Neural progenitor cell (in vitro differentiated cells): Measurements from ENCODE around the gene CCDC102A. TPM values are rescaled to one million over a fixed set of nuclear protein-coding genes. Genes with fewer than 3 reads are reported as not detected.
A peak's percentile ranks its signal among the peaks of the same experiment; 100 is the strongest.

Experiments used
- DNase-seq: peaks from one replicate; pipeline ENCODE4 v3.0.0-alpha.2; 2016; ENCODE audit warnings: low spot score
- H2AFZ ChIP-seq: fragments of 200-600 bp; sonication (generic); replicated peaks from 2 replicates; pipeline ENCODE4 v1.6.1; 2016; ENCODE audit warnings: antibody characterized with exemption
- H3F3A ChIP-seq: fragments of 200-600 bp; sonication (generic); 2 replicates; pipeline ENCODE4 v1.6.1; 2016; ENCODE audit warnings: antibody characterized with exemption, low read depth
- H3K27ac ChIP-seq: fragments of 200-600 bp; sonication (generic); 2 replicates; pipeline ENCODE4 v1.5.1; 2016; ENCODE audit warnings: mild to moderate bottlenecking
- H3K27me3 ChIP-seq: fragments of 200-600 bp; sonication (generic); 2 replicates; pipeline ENCODE4 v1.6.1; 2016; ENCODE audit warnings: mild to moderate bottlenecking, moderate library complexity
- H3K36me3 ChIP-seq: fragments of 200-600 bp; sonication (generic); 2 replicates; pipeline ENCODE4 v1.5.1; 2016
- H3K4me1 ChIP-seq: fragments of 200-600 bp; sonication (generic); 2 replicates; pipeline ENCODE4 v1.6.1; 2016; ENCODE audit warnings: mixed run types
- H3K4me2 ChIP-seq: fragments of 200-600 bp; sonication (generic); 2 replicates; pipeline ENCODE4 v1.6.1; 2016
- H3K4me3 ChIP-seq: fragments of 200-600 bp; sonication (generic); 2 replicates; pipeline ENCODE4 v1.5.1; 2016
- H3K79me2 ChIP-seq: fragments of 200-600 bp; sonication (generic); 2 replicates; pipeline ENCODE4 v1.6.1; 2016; ENCODE audit warnings: low read depth
- H3K9ac ChIP-seq: fragments of 200-600 bp; sonication (generic); 2 replicates; pipeline ENCODE4 v1.6.1; 2016
- H3K9me3 ChIP-seq: fragments of 200-600 bp; sonication (generic); 2 replicates; pipeline ENCODE4 v1.5.1; 2016; ENCODE audit warnings: low read depth
- H4K20me1 ChIP-seq: fragments of 200-600 bp; sonication (generic); 2 replicates; pipeline ENCODE4 v1.6.1; 2016; ENCODE audit warnings: low read depth
- H3K27ac Mint-ChIP-seq: 3 replicates; pipeline ENCODE4 v1.8.0; 2021; ENCODE audit warnings: mixed read lengths
- H3K27me3 Mint-ChIP-seq: 2 replicates; pipeline ENCODE4 v1.8.0; 2022; ENCODE audit warnings: low read depth, mild to moderate bottlenecking, inconsistent platforms, moderate library complexity, mixed read lengths; ENCODE audit not compliant: insufficient read depth
- H3K36me3 Mint-ChIP-seq: 3 replicates; pipeline ENCODE4 v1.8.0; 2021; ENCODE audit warnings: mixed read lengths
- H3K4me1 Mint-ChIP-seq: 3 replicates; pipeline ENCODE4 v1.8.0; 2021; ENCODE audit warnings: mixed read lengths
- H3K4me3 Mint-ChIP-seq: 3 replicates; pipeline ENCODE4 v1.8.0; 2021; ENCODE audit warnings: mild to moderate bottlenecking, moderate library complexity, mixed read lengths
- H3K9me3 Mint-ChIP-seq: 3 replicates; pipeline ENCODE4 v1.8.0; 2020; ENCODE audit warnings: mixed read lengths
- CTCF ChIP-seq: fragments of 200-600 bp; sonication (generic); IDR thresholded peaks from 2 replicates; pipeline ENCODE4 v1.5.1; 2017; ENCODE audit warnings: antibody characterized with exemption, mild to moderate bottlenecking
- EZH2 ChIP-seq: fragments of 200-600 bp; sonication (generic); IDR thresholded peaks from 2 replicates; pipeline ENCODE4 v1.6.1; 2017; ENCODE audit warnings: antibody characterized with exemption, mild to moderate bottlenecking, moderate library complexity
- EZH2phosphoT487 ChIP-seq: fragments of 200-600 bp; sonication (generic); IDR thresholded peaks from 2 replicates; pipeline ENCODE4 v1.6.1; 2017; ENCODE audit warnings: antibody characterized with exemption
- total RNA-seq: library from RNA; depleted of rRNA; stranded (reverse); fragments of >200 nt; gene quantifications from 2 replicates; pipeline ENCODE4 v1.2.3, GENCODE V29; 2015; ENCODE audit warnings: low replicate concordance

Gene CCDC102A
- total RNA-seq, 1 donor from 2014 or later: 3.9 TPM

GRCh38 chr16:57578521-57579360, 42.4 kb upstream of the CCDC102A start:
- H3K27me3 Mint-ChIP-seq: peaks cover 11% of the 10 kb centered on the region
- Histone ChIP-seq H3F3A (no peaks in the 10 kb centered on the region), H3K27me3 (peaks cover 9% of the 10 kb centered on the region), H3K36me3 (no peaks in the 10 kb centered on the region), H4K20me1 (no peaks in the 10 kb centered on the region), H3K9me3 (no peaks in the 10 kb centered on the region), H3K9ac (no peak overlapping the region), H3K4me2 (no peak overlapping the region), H2AFZ (no peak overlapping the region), H3K79me2 (no peaks in the 10 kb centered on the region), H3K4me3 (no peak overlapping the region), H3K27ac (no peak overlapping the region), H3K4me1 (no peaks in the 10 kb centered on the region)
- no peak overlapping the region for H3K4me3 Mint-ChIP-seq
- no peak for DNase-seq
- no peak overlapping the region for H3K27ac Mint-ChIP-seq
- TF ChIP-seq EZH2 (no peak), CTCF (no peak), EZH2phosphoT487 (no peak)
- H3K9me3 Mint-ChIP-seq: no peaks in the 10 kb centered on the region
- no peaks in the 10 kb centered on the region for H3K4me1 Mint-ChIP-seq
- H3K36me3 Mint-ChIP-seq: no peaks in the 10 kb centered on the region

- TF ChIP-seq CTCF (no peak), EZH2phosphoT487 (no peak), EZH2 (no peak)
- no peaks in the 10 kb centered on the region for H3K27me3 ChIP-seq
- H3K9ac ChIP-seq: no peak overlapping the region
- H3K27me3 Mint-ChIP-seq: peaks cover 11% of the 10 kb centered on the region
- no peaks in the 10 kb centered on the region for H3K79me2 ChIP-seq
- no peak overlapping the region for H3K4me3 Mint-ChIP-seq
- no peaks in the 10 kb centered on the region for H3K36me3 ChIP-seq
- no peak overlapping the region for H3K27ac Mint-ChIP-seq
- H3K36me3 Mint-ChIP-seq: no peaks in the 10 kb centered on the region
- no peak overlapping the region for H2AFZ ChIP-seq
- H3K4me1 ChIP-seq: no peaks in the 10 kb centered on the region
- no peaks in the 10 kb centered on the region for H3F3A ChIP-seq
- no peak overlapping the region for H3K4me3 ChIP-seq
- H4K20me1 ChIP-seq: no peaks in the 10 kb centered on the region
- H3K9me3 ChIP-seq: no peaks in the 10 kb centered on the region
- no peaks in the 10 kb centered on the region for H3K4me1 Mint-ChIP-seq
- DNase-seq: peak; percentile 16
- no peaks in the 10 kb centered on the region for H3K9me3 Mint-ChIP-seq
- no peak overlapping the region for H3K4me2 ChIP-seq
- no peak overlapping the region for H3K27ac ChIP-seq
Observed at GRCh38 chr16:57577691-57578224, 41.4 kb upstream of the CCDC102A start.

GRCh38 chr16:57577214-57577613, 40.8 kb upstream of the CCDC102A start:
- Mint-ChIP-seq H3K27me3 (peaks cover 11% of the 10 kb centered on the region), H3K9me3 (no peaks in the 10 kb centered on the region), H3K36me3 (no peaks in the 10 kb centered on the region), H3K4me3 (no peak overlapping the region), H3K27ac (no peak overlapping the region), H3K4me1 (no peaks in the 10 kb centered on the region)
- Histone ChIP-seq H3K4me1 (no peaks in the 10 kb centered on the region), H3K4me2 (no peak overlapping the region), H3K27me3 (no peaks in the 10 kb centered on the region), H3K79me2 (no peaks in the 10 kb centered on the region), H3K9me3 (no peaks in the 10 kb centered on the region), H3F3A (no peaks in the 10 kb centered on the region), H3K9ac (no peak overlapping the region), H2AFZ (no peak overlapping the region), H3K27ac (no peak overlapping the region), H3K36me3 (no peaks in the 10 kb centered on the region), H3K4me3 (no peak overlapping the region), H4K20me1 (no peaks in the 10 kb centered on the region)
- DNase-seq: no peak
- no peak for TF ChIP-seq EZH2

DNA sequence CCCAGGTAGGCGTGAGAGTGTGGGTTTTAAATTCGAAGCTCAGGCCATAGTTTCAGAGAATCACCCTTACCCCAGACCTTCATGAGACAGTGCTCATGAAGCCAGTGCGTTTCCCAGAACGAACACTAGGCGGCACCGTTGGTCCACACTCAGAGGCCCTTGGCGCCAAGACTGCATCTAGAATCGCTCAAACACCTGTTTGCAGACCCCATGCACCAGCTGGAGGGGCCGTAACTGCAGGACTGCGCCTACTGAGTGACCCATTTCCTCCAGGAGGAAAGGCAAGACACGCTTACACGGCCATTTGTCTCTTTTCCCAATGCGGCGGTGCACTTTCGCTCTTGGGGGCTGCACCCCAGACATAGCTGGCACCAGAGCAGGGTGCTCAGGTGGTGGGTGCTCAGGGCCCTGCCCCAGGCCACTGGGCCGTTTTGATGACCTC, 40.1 kb upstream of the CCDC102A start:
- peak overlapping the region; percentile 10 for H3K27ac Mint-ChIP-seq
- Histone ChIP-seq H4K20me1 (no peaks in the 10 kb centered on the region), H3K4me1 (no peaks in the 10 kb centered on the region), H3K4me2 (no peak overlapping the region), H3K36me3 (no peaks in the 10 kb centered on the region), H3K4me3 (no peak overlapping the region), H3F3A (no peaks in the 10 kb centered on the region), H3K9ac (no peak overlapping the region), H3K27me3 (no peaks in the 10 kb centered on the region), H2AFZ (no peak overlapping the region), H3K9me3 (no peaks in the 10 kb centered on the region), H3K79me2 (no peaks in the 10 kb centered on the region), H3K27ac (no peak overlapping the region)
- no peak overlapping the region for H3K4me3 Mint-ChIP-seq
- no peaks in the 10 kb centered on the region for H3K4me1 Mint-ChIP-seq
- DNase-seq: peak; percentile 86
- no peaks in the 10 kb centered on the region for H3K36me3 Mint-ChIP-seq
- TF ChIP-seq EZH2 (no peak), CTCF (peak; percentile 90)
- H3K27me3 Mint-ChIP-seq: peaks cover 11% of the 10 kb centered on the region
- no peaks in the 10 kb centered on the region for H3K9me3 Mint-ChIP-seq
